Retinal pigment epithelial cell (primary cell): Measurements from ENCODE around the gene ADAMTS17.

Experiments
- DNase-seq: peaks from one replicate; pipeline ENCODE4 v3.0.0-alpha.2; 2010; ENCODE audit warnings: low read depth
- H3K4me3 ChIP-seq: 2 replicates; pipeline ENCODE4 v1.5.1; 2011; ENCODE audit warnings: mild to moderate bottlenecking, low read length, control low read depth, moderate library complexity
- TF ChIP-seq, protein P1 (sequence below): conservative IDR thresholded peaks from 2 replicates; pipeline ENCODE4 v1.5.1; 2011; ENCODE audit warnings: low read depth, low read length, control low read depth, inconsistent platforms

The ADAMTS17 gene

DNA sequence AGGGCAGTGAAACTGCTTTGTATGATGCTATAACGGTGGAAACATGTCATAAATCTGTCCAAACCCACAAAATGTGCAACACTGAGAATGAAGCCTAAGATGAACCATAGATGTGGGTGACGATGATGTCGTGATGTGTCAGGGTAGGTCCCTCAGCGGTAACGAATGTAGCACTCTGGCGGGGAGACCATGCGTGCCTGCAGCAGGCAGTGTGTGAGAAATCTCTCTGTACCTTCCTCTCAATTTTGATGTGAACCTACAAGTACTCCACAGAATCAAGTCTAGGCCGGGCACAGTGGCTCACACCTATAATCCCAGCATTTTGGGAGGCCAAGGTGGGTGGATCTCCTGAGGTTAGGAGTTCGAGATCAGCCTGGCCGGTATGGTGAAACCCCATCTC, 340.4 kb downstream of the ADAMTS17 start:
- DNase-seq = no peak
- no peak overlapping the region for H3K4me3 ChIP-seq
- TF ChIP-seq, protein P1, sequence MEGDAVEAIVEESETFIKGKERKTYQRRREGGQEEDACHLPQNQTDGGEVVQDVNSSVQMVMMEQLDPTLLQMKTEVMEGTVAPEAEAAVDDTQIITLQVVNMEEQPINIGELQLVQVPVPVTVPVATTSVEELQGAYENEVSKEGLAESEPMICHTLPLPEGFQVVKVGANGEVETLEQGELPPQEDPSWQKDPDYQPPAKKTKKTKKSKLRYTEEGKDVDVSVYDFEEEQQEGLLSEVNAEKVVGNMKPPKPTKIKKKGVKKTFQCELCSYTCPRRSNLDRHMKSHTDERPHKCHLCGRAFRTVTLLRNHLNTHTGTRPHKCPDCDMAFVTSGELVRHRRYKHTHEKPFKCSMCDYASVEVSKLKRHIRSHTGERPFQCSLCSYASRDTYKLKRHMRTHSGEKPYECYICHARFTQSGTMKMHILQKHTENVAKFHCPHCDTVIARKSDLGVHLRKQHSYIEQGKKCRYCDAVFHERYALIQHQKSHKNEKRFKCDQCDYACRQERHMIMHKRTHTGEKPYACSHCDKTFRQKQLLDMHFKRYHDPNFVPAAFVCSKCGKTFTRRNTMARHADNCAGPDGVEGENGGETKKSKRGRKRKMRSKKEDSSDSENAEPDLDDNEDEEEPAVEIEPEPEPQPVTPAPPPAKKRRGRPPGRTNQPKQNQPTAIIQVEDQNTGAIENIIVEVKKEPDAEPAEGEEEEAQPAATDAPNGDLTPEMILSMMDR = no peak

DNA sequence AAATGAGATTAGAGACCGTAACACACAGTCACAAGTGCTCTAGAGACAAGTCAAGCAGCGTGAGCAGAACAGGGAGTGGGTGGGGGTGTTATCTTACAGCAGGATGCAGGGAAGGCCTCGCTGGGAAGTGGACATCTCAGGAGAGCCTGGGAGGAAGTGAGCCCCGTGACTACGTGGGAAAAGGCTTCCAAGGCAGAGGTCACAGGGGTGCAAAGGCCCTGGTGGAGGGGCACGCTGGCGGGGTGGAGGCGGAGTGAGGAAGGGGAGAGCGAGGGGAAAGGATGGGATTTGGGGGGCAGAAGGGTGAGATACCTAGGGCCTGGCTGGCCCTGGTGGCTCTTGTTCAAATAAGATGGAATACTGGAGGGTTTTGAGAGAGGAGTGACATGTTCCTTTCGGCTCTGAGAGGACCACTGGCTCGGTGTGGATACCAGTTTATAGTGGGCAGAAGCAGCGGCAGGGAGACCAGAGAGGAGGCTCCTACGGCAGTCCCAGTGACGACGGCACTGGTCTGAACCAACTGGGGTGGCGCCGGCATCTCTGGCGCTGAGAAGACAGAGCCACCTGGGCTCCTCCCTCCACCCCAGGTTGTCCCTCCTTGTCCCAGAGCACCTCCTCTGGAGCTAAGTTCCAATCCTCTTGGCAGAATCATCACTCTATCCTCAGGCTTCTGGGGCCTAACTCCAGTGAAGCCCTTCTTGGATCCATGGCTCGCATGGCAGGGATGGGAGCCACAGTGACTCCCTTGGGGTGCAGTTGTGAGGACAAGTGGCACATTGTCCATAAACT, 342.3 kb downstream of the ADAMTS17 start:
- no peak for DNase-seq
- H3K4me3 ChIP-seq = no peak overlapping the region
- TF ChIP-seq, protein P1 = no peak

DNA sequence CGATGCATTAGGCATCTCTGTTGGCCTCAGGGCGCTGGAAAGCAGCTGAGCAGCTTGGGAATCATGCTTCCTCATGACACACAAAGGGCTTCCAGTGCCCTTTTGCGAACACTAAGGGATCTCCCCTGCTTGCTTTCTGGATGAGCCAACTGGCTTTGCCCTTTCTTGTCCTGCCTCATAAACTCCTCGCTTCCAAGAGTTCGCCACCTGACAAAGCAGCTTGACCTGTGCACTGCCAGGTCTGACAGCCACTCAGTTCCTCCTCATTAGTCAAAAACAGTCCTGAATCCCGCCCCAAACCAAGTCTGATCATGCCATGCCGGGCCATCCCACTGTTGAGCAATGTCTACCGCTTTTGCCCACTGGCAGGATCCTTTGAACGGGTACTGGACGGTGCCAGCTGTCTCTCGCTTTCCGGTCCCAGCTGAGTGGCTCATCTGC, 343.1 kb downstream of the ADAMTS17 start:
- H3K4me3 ChIP-seq = no peak overlapping the region
- TF ChIP-seq, protein P1 = no peak

DNA sequence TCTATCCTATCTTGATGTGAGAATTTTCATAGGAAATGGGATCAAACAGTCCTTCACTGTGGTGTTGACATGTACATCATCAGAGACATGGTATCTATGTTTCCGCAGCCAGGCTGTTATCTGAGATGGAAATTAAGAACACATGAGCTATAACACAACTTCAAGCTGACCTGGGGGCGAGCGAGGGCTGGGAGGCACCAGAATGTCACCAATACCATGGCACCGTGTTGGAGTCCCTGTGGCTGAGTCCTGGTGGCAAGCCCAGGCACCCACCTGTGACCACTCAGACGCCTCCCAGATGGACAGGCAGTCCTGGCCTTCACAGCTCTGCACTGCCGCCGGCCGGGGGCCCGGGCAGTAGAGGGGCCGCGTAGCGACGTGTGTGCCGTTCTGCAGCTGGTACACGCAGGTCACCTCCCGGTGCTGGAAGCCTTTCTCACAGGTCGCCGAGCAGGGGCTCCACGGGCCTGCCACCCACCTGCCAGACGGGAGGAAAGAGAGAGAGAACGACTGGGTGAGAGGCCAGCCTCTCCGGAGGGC, 344.6 kb downstream of the ADAMTS17 start:
- no peak for DNase-seq
- no peak overlapping the region for H3K4me3 ChIP-seq
- TF ChIP-seq, protein P1 = no peak

More for the DNA sequence above, 343.1 kb downstream of the ADAMTS17 start:
- DNase-seq = no peak

DNA sequence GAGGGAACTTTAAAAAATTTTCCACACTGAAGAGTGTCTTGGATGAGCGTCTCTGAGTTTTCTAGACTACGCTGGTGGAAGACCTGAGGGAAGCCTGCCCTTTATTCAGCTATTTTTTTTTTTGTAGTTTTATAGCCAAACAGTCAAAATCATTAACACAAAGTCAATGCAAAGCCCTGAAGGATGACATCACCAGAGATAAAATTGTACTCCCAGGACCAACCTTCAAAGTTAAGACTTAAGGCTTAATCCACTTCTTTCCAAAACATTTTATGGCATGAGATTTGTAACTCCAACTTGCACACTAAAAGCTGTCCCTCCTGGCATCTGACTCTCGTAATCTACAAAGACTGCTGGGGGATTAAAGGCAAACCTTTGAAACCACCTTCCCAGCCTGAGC, 345.1 kb downstream of the ADAMTS17 start:
- TF ChIP-seq, protein P1 = no peak

DNA sequence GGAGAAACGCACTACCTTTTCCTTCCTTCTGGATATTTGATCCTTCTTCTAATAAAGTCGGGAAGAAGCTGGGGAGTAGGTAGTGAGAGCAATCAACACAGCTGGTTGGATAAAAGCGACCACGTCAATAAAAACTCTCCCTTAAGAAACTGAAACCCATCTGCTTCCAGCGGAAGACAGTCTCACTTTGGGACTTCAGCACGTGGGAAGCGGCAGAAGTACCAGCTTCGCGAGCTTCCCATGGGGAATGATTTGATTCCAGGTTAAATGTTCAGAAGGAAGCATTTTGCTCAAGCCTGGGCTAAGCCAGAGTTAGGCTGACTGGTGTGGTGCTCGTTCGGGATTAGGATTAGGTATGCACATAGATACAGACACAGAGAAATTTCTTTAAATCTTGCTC, 346.2 kb downstream of the ADAMTS17 start:
- TF ChIP-seq, protein P1 = no peak
- H3K4me3 ChIP-seq = no peak overlapping the region

More for the DNA sequence above, 345.1 kb downstream of the ADAMTS17 start:
- H3K4me3 ChIP-seq = no peak overlapping the region
- DNase-seq = no peak

DNA sequence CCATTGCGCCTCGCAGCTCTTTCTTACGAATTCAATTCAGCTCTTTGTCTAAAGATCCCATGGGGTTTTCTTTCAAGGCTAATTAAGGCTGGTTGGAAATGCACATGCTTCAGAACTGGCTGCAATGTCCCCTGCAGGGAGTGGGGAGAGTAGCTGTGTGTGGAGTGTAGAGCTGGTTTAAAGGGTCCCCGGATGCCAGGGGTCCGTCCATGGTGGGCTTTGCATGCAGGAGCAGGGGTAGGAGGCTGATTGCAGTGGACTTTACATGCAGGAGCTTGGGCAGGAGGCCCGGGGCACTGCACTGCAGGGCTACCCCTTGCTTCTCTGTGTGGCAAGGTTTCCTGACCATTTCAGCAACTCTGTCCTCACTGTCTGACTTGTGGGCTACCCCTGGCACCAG, 346.9 kb downstream of the ADAMTS17 start:
- TF ChIP-seq, protein P1 = no peak
- H3K4me3 ChIP-seq = no peak overlapping the region
- no peak for DNase-seq

More for the DNA sequence above, 346.2 kb downstream of the ADAMTS17 start:
- no peak for DNase-seq
